Endothelial cell of umbilical vein (primary cell): ENCODE measurements around the gene TMEM94. TPM values are rescaled to one million over a fixed set of nuclear protein-coding genes. Genes with fewer than 3 reads are reported as not detected.

ENCODE experiments used
- BruUV-seq: library from RNA; stranded (reverse); fragments of 400-500 nt; replicated peaks from 2 replicates; lab custom pipeline; 2021; lab: Mats Ljungman, UMichigan
- CTCF ChIA-PET: fragments of 300-600, 350-600 bp; sonication (Branson Sonifier 250); formaldehyde crosslinking; loops from one replicate; lab custom pipeline; 2021; ENCODE audit warnings: antibody characterized with exemption, inconsistent platforms; lab: Charles Lee
- POLR2A ChIA-PET: fragments of 300-600, 350-600 bp; sonication (Branson Sonifier 250); formaldehyde crosslinking; loops from one replicate; lab custom pipeline; 2021; ENCODE audit warnings: antibody characterized with exemption, inconsistent platforms; lab: Charles Lee
- DNase-seq: peaks from one replicate; pipeline ENCODE4 v3.0.0-alpha.2; 2011; ENCODE audit warnings: low read depth, low spot score
- FAIRE-seq: peaks from 2 replicates; lab custom pipeline; 2011; peaks lifted over from hg19 to GRCh38; lab: Jason Lieb, UNC
- H2AFZ ChIP-seq: 2 replicates; pipeline ENCODE4 v1.6.0; 2012; ENCODE audit warnings: low read depth, low read length, control low read depth, inconsistent platforms
- H3K27ac ChIP-seq: 2 replicates; pipeline ENCODE4 v1.5.1; 2011; ENCODE audit warnings: low read depth, mild to moderate bottlenecking, control low read depth, low read length, moderate library complexity; ENCODE audit not compliant: insufficient read depth
- H3K27me3 ChIP-seq, 2 experiments: 2 replicates each; pipeline versions ENCODE4 v1.6.0 to v1.6.1; 2011; ENCODE audit warnings: low read length in 2 of 2, mixed read lengths in 1 of 2; ENCODE audit not compliant: control insufficient read depth in 2 of 2, insufficient read depth in 2 of 2
- H3K36me3 ChIP-seq, 2 experiments: 2 replicates in 1 of 2; 3 replicates in 1 of 2; pipeline ENCODE4 v1.5.1; 2011; ENCODE audit warnings: low read length in 2 of 2, mild to moderate bottlenecking in 1 of 2, moderate library complexity in 1 of 2; ENCODE audit not compliant: control insufficient read depth in 2 of 2, insufficient read depth in 2 of 2; ENCODE audit errors: extremely low read depth in 1 of 2
- H3K4me1 ChIP-seq: 3 replicates; pipeline ENCODE4 v1.5.1; 2011; ENCODE audit warnings: mild to moderate bottlenecking, low read length; ENCODE audit not compliant: control insufficient read depth, insufficient read depth; ENCODE audit errors: extremely low read depth
- H3K4me2 ChIP-seq: 2 replicates; pipeline ENCODE4 v1.6.1; 2011; ENCODE audit warnings: low read length, control low read depth, mixed read lengths; ENCODE audit not compliant: insufficient read depth
- H3K4me3 ChIP-seq, 3 experiments: fragments of 200-600 bp in 1 of 3; sonication (generic), shearing (Covaris generic) in 1 of 3; replicated peaks in 1 of 3; 2 replicates each; pipeline ENCODE4 v1.5.1; 2011 to 2016; ENCODE audit warnings: control low read depth in 3 of 3, low read length in 3 of 3, mild to moderate bottlenecking in 2 of 3, inconsistent platforms in 1 of 3, low read depth in 1 of 3, moderate library complexity in 1 of 3; ENCODE audit not compliant: insufficient read depth in 1 of 3
- H3K79me2 ChIP-seq: 2 replicates; pipeline ENCODE4 v1.6.0; 2012; ENCODE audit warnings: low read length, inconsistent platforms; ENCODE audit not compliant: control insufficient read depth, insufficient read depth
- H3K9ac ChIP-seq: replicated peaks from 2 replicates; pipeline ENCODE3; 2011; ENCODE audit warnings: low read length, control low read depth; ENCODE audit not compliant: insufficient read depth; ENCODE audit errors: extremely low read depth
- H3K9me1 ChIP-seq: replicated peaks from 3 replicates; pipeline ENCODE4 v1.6.0; 2011; ENCODE audit warnings: mild to moderate bottlenecking, low read length; ENCODE audit not compliant: control insufficient read depth, insufficient read depth; ENCODE audit errors: extremely low read depth
- H3K9me3 ChIP-seq: replicated peaks from 2 replicates; pipeline ENCODE4 v1.5.1; 2012; ENCODE audit warnings: low read length, inconsistent platforms; ENCODE audit not compliant: control insufficient read depth, insufficient read depth
- H4K20me1 ChIP-seq: replicated peaks from 2 replicates; pipeline ENCODE3; 2011; ENCODE audit warnings: mild to moderate bottlenecking, low read length; ENCODE audit not compliant: control insufficient read depth, insufficient read depth; ENCODE audit errors: extremely low read depth
- CTCF ChIP-seq, 2 donors: IDR thresholded peaks; 1 replicate in 1 of 2; 2 replicates in 1 of 2; pipeline ENCODE4 v1.5.1; 2011; ENCODE audit warnings: low read length in 2 of 2, mild to moderate bottlenecking in 2 of 2, moderate library complexity in 2 of 2, control low read depth in 1 of 2, inconsistent platforms in 1 of 2, low read depth in 1 of 2; ENCODE audit not compliant: insufficient read depth in 1 of 2; ENCODE audit errors: extremely low read depth in 1 of 2
- EZH2 ChIP-seq: IDR thresholded peaks from 2 replicates; pipeline ENCODE4 v1.6.1; 2012; ENCODE audit warnings: borderline replicate concordance, low read depth, mild to moderate bottlenecking, moderate library complexity, low read length, inconsistent platforms; ENCODE audit not compliant: severe bottlenecking
- FOS ChIP-seq: IDR thresholded peaks from 2 replicates; pipeline ENCODE4 v1.6.1; 2011; ENCODE audit warnings: mild to moderate bottlenecking, low read length, moderate library complexity, borderline replicate concordance; ENCODE audit not compliant: insufficient read depth
- GATA2 ChIP-seq: IDR thresholded peaks from 2 replicates; pipeline ENCODE4 v1.7.0; 2011; ENCODE audit warnings: low read depth, mild to moderate bottlenecking, moderate library complexity, mixed read lengths, low read length; ENCODE audit not compliant: insufficient read length, insufficient read depth
- JUN ChIP-seq: IDR thresholded peaks from 2 replicates; pipeline ENCODE4 v1.6.1; 2011; ENCODE audit warnings: borderline replicate concordance, low read depth; ENCODE audit not compliant: insufficient read length, insufficient read depth
- MYC ChIP-seq: IDR thresholded peaks from one replicate; pipeline ENCODE4 v1.6.1; 2011; ENCODE audit warnings: mild to moderate bottlenecking, low read depth, low read length
- POLR2A ChIP-seq: IDR thresholded peaks from 2 replicates; pipeline ENCODE4 v1.6.1; 2012; ENCODE audit warnings: low read depth, mild to moderate bottlenecking, control low read depth, low read length
- POLR2AphosphoS5 ChIP-seq: IDR thresholded peaks from 2 replicates; pipeline ENCODE4 v1.6.1; 2012; ENCODE audit warnings: low read depth, mild to moderate bottlenecking, control low read depth, low read length, moderate library complexity; ENCODE audit not compliant: insufficient read depth
- dilution Hi-C: fragments of 300-500 bp; cut with MboI; formaldehyde crosslinking; loops from one replicate; pipeline ENCODE4 v1.15.0; 2019; ENCODE audit warnings: low sequenced_read_pairs; ENCODE audit not compliant: extremely low pct_ligation_motif_present
- intact Hi-C: fragments of 100-400 bp; cut with micrococcal nuclease; formaldehyde crosslinking; loops from one replicate; pipeline ENCODE4 v1.10.0; 2022
- polyA plus RNA-seq, 4 experiments: library from polyadenylated mRNA; depleted of rRNA in 3 of 4; stranded (reverse) in 3 of 4; unstranded in 1 of 4; fragments of >200 nt; gene quantifications; 2 replicates each; pipeline versions ENCODE4 v1.2.1 to v1.2.3, GENCODE V29; 2011 to 2012; ENCODE audit warnings: missing spikeins in 1 of 4
- total RNA-seq: library from RNA; stranded (reverse); gene quantifications from 2 replicates; pipeline ENCODE4 v1.2.3, GENCODE V29; 2021
- TF ChIP-seq, protein P1 (sequence below): IDR thresholded peaks from 2 replicates; pipeline ENCODE4 v1.6.1; 2011; ENCODE audit not compliant: insufficient read depth, insufficient read length

Gene TMEM94
- total and polyA plus RNA-seq, 2 donors (not counting 3 experiments of a cell fraction or from before 2014, with no cell fraction given): 69.2 to 75.9 TPM

DNA sequence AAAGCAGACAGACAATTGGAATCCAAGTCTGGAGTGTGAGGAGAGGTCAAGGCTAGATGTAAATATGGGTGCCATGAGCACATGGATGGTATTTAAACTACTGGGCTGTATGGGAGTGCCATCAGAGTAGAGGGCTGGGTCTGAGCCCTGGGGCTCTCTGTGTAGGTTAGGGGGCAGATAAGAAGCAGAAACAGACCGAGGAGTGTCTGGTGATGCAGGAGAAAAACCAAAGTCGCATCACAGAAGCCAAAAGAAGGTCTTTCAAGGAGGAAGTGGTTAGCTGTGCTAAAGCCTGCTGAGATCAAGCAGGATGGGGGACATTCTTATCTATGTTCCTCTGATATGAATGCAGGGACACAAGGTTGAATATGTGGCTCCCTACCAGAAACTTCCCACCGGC lies 61.8 kb downstream of the TMEM94 start:
- FAIRE-seq: no peak
- H3K27ac ChIP-seq: no peak overlapping the region
- H4K20me1 ChIP-seq: no peaks in the 10 kb centered on the region
- H3K9me3 ChIP-seq: no peaks in the 10 kb centered on the region
- H3K9ac ChIP-seq: no peak overlapping the region
- no peak for DNase-seq
- no peak overlapping the region for H3K4me3 ChIP-seq
- dilution Hi-C loops: no loop called here
- ChIA-PET CTCF (no interaction called here), POLR2A (no interaction called here)
- intact Hi-C loops: loop anchor here (10.0 kb wide), 1 partner anchor 473 kb away; the partner anchor contains the start of genes ATP5PD and KCTD2
- H3K4me2 ChIP-seq: no peak overlapping the region
- no peaks in the 10 kb centered on the region for H3K27me3 ChIP-seq
- H3K9me1 ChIP-seq: no peaks in the 10 kb centered on the region
- peaks cover 24% of the 10 kb centered on the region for H3K4me1 ChIP-seq
- no peak overlapping the region for H2AFZ ChIP-seq
- BruUV-seq: no TSS peak
- TF ChIP-seq FOS (no peak), EZH2 (no peak), POLR2A (no peak), MYC (no peak), JUN (no peak), GATA2 (no peak), POLR2AphosphoS5 (no peak), CTCF (IDR thresholded peaks at IDR 0.05; ENCODE audit: extremely low read depth in 1 of 2, insufficient read depth in 1 of 2, low read depth in 1 of 2, low read length in 2 of 2) (no peak)
- TF ChIP-seq, protein P1, sequence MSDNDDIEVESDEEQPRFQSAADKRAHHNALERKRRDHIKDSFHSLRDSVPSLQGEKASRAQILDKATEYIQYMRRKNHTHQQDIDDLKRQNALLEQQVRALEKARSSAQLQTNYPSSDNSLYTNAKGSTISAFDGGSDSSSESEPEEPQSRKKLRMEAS: no peak
- H3K79me2 ChIP-seq: peaks cover 18% of the 10 kb centered on the region
- peaks cover 0 to 2% of the 10 kb centered on the region in 2 experiments for H3K36me3 ChIP-seq
